ENCODE results near the gene ALX4. TPM values are rescaled to one million over a fixed set of nuclear protein-coding genes. Genes with fewer than 3 reads are reported as not detected.

The ALX4 gene
- total and polyA plus RNA-seq, 2 of the 8 experiments (the other 6 are each of a cell fraction or from before 2014, with no cell fraction given) = not detected

DNA sequence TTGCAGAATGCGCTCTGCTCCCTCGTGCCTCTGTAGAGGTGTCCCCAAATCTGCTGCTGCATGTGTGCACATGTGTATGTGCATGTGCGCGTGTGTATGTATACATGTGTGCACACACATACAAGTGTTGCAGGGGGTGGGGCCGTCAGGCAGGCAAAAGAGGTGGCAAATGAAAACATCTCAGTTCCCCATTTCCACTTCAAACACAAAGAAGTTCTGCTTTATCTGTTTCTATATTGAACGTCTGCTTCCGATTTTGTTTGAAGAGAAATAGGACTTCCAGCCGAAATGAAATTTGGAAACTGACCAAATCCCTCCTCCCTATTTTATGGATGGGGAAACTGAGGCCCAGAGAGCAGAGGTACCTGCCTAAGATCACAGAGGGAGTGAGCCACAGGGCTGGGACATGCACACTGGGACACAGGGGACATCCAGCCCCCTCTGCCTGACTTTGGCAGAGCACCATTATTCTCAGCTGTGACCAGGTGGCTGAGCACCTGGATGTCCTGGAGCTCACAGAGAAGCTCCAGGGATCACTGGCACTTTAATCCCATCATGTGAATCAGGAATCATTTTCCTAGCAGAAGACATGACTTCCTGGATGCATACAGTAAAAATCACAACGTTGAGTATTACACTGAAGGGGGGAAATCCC, 41.2 kb upstream of the ALX4 start:
- ChIA-PET POLR2A (ENCODE audit: partially characterized antibody) (no interaction called here), CTCF (ENCODE audit: partially characterized antibody) (interaction anchor here (1.0 to 2.5 kb wide), 5 partner anchors 9 to 146 kb away, joined by 3 to 12 read pairs (median 5); no protein-coding TSS in a partner anchor)
- no peak overlapping the region for H2AK5ac ChIP-seq (ENCODE audit: low read depth, low read length)
- H3K9me3 ChIP-seq (ENCODE audit: insufficient read depth in 2 of 2, low read depth in 1 of 2, low read length in 1 of 2) = no peaks in the 10 kb centered on the region
- no peak overlapping the region for H2BK12ac ChIP-seq (ENCODE audit: low read depth, low read length)
- TF ChIP-seq SIX5 (IDR thresholded peaks at IDR 0.05; ENCODE audit: low read depth, low read length) = no peak
- no peak for TF ChIP-seq NRF1 (IDR thresholded peaks at IDR 0.05; ENCODE audit: low read depth, low read length)
- no peaks in the 10 kb centered on the region for H3K36me3 ChIP-seq (ENCODE audit: control insufficient read depth in 2 of 4, insufficient read depth in 4 of 4, low read length in 3 of 4)
- no peaks in the 10 kb centered on the region for H3K79me2 ChIP-seq (ENCODE audit: control insufficient read depth in 1 of 2, insufficient read depth in 2 of 2, low read length in 2 of 2)
- H3K9ac ChIP-seq (replicated peaks in 1 of 4; ENCODE audit: extremely low read depth in 1 of 4, low read depth in 3 of 4, low read length in 3 of 4) = no peak overlapping the region
- no peak for FAIRE-seq
- H2BK5ac ChIP-seq (ENCODE audit: low read depth, low read length) = no peak overlapping the region
- no peak overlapping the region for H3K14ac ChIP-seq (ENCODE audit: insufficient read length)
- no peak overlapping the region for H4K91ac ChIP-seq (replicated peaks; ENCODE audit: insufficient read length, low read length)
- H3K56ac ChIP-seq (replicated peaks; ENCODE audit: insufficient read length, low read depth, low read length) = no peak overlapping the region
- no peak overlapping the region for H3K4me2 ChIP-seq (ENCODE audit: insufficient read depth in 1 of 2, low read depth in 2 of 2, low read length in 2 of 2)
- no peak overlapping the region for H2AFZ ChIP-seq (ENCODE audit: low read length)
- no peaks in the 10 kb centered on the region for H3K79me1 ChIP-seq (ENCODE audit: low read depth, low read length)
- no peaks in the 10 kb centered on the region for H4K20me1 ChIP-seq (replicated peaks in 1 of 2; ENCODE audit: control insufficient read depth in 1 of 2, insufficient read depth in 2 of 2, low read length in 2 of 2)
- H3K27me3 ChIP-seq (replicated peaks in 1 of 4; ENCODE audit: control insufficient read depth in 3 of 4, extremely low read depth in 1 of 4, insufficient read depth in 3 of 4, low read length in 3 of 4) = peaks cover 0 to 2% (median 0%) of the 10 kb centered on the region in 4 experiments; a peak in 2 of 7 replicates
- no peak overlapping the region for H3K4ac ChIP-seq (replicated peaks; ENCODE audit: insufficient read length, low read depth, low read length)
- H4K5ac ChIP-seq (ENCODE audit: insufficient read length, low read depth, low read length) = no peak overlapping the region
- H4K8ac ChIP-seq (ENCODE audit: extremely low read depth, insufficient read depth, low read length) = peak overlapping the region; percentile 6; the same call in 1 of the 2 replicates
- no peak for DNase-seq (ENCODE audit: low read depth in 1 of 2, low spot score in 2 of 2)
- no peak overlapping the region for H2BK120ac ChIP-seq (replicated peaks; ENCODE audit: low read depth, low read length)
- H2BK15ac ChIP-seq (ENCODE audit: low read length) = no peak overlapping the region
- 88% methylated on average over 9 of the region's 9 CpGs; no CpG with 5 or more reads in 1 of the 2 experiments for WGBS, 2 experiments (ENCODE audit: extremely low coverage in 1 of 2, insufficient coverage in 1 of 2, insufficient read length in 1 of 2, insufficient replicate concordance in 2 of 2, low coverage in 1 of 2, low lambda C conversion rate in 2 of 2, missing lambda C conversion rate in 1 of 2)
- no peak overlapping the region for H2BK20ac ChIP-seq (ENCODE audit: low read length)
- H3K4me1 ChIP-seq (replicated peaks in 1 of 4; ENCODE audit: control insufficient read depth in 3 of 4, insufficient read depth in 4 of 4, low read length in 3 of 4) = no peaks in the 10 kb centered on the region
- H3K18ac ChIP-seq (ENCODE audit: extremely low read depth, low read length) = no peak overlapping the region
- no peaks in the 10 kb centered on the region for H3K23me2 ChIP-seq (ENCODE audit: low read depth, low read length)
- no peak overlapping the region for H3K4me3 ChIP-seq (ENCODE audit: extremely low read depth in 1 of 4, insufficient read depth in 2 of 4, low read depth in 3 of 4, low read length in 4 of 4)
- H3K23ac ChIP-seq (ENCODE audit: insufficient read length) = no peak overlapping the region
- H3K27ac ChIP-seq (ENCODE audit: low read depth, low read length) = no peak overlapping the region
